GM21381 (cell line): ENCODE measurements around the gene CDH6.

Experiments
- ATAC-seq: cut with Tn5 transposase; IDR thresholded peaks from one replicate; pipeline ENCODE4 v1.9.1; 2021; ENCODE audit warnings: mild to moderate bottlenecking, moderate library complexity; ENCODE audit not compliant: unreplicated experiment

CDH6 gene

GRCh38 chr5:31196309-31196708 lies 2.8 kb downstream of the CDH6 start:
- ATAC-seq, result no peak

- ATAC-seq, result no peak
These were observed 3.7 kb downstream of the CDH6 start for GRCh38 chr5:31197183-31197582.

GRCh38 chr5:31204958-31205357 lies 11.5 kb downstream of the CDH6 start:
- ATAC-seq, result no peak

DNA sequence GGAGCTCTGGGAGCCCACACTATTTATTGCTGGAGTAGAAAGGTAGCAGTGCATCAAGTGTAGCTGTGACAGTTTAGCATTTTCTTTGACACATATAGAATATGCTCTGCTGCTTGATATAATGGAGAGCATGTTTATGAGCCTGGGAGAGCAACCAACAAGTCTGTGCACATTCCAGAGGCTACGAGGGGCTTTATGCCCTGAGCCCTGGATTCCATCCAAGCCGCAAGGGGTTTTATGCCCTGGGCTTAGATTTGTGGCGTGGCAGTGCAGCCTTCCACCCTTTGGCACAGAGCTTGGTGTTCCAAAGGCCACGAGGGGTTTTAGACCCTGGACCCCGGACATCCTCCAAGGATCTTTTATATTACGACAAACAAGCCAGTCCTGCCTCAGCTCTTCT lies 14.6 kb downstream of the CDH6 start:
- ATAC-seq, result no peak

DNA sequence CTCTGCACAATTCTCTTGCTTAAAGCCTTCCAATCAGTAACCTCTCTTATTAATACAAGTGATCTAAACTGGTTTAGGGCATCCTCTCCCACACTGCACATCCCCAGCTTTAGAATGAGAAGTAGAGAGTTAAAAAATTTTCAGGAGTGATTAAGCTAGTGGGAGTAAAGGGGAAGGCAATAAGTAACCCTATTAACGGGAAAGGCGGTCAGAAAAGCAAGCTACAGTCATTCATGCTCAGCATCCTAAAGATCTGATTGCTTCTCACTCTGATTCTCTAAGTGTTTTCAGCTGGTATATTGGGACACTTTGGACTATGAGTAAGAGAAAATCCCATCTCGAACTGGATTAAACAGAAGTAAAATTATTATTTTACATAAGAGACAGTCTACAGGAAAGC lies 15.8 kb downstream of the CDH6 start:
- ATAC-seq, result no peak

- no peak for ATAC-seq
These were observed 17.6 kb downstream of the CDH6 start for GRCh38 chr5:31211098-31211497.

GRCh38 chr5:31213257-31213656 lies 19.8 kb downstream of the CDH6 start:
- ATAC-seq, result no peak

DNA sequence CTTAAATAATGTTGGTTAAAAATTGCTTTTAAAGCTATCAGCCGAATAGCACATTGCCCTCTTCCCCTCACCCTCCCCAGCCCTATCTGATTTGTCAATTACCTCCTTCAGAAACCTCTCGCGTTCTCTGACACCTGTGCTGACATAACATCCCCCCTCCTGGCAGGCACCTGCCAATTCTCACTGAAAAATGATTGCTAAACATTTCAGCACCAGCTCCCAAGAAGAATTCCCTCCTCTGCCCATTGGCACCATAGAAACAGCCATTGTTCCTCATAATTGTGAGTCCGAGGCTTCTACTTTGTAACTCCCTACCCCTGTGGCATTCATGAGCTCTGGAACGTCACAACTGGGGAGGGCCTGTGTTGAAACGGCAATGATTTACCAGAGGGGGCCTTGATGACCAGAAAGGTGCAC lies 20.2 kb downstream of the CDH6 start:
- no peak for ATAC-seq

DNA sequence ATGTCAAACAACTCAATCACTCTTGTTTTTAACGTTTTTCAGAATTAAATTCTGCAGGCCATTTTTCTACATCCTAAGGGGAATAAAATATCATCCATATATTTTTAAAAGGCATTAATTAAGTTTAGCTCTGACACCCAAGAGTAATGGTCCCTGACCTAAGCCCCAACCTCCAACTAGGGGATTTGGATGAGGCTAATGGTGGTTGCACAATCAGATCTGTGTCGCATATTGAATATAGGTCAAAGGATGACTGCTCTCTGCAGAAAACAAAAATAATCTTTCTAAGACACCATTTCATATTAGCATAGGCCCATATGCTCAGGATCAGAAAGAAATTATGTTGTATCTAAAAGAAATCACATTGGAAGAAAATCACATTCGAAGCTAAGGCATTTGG lies 20.7 kb downstream of the CDH6 start:
- ATAC-seq, result no peak

- ATAC-seq, result no peak
These were observed 21.8 kb downstream of the CDH6 start for GRCh38 chr5:31215236-31215635.

DNA sequence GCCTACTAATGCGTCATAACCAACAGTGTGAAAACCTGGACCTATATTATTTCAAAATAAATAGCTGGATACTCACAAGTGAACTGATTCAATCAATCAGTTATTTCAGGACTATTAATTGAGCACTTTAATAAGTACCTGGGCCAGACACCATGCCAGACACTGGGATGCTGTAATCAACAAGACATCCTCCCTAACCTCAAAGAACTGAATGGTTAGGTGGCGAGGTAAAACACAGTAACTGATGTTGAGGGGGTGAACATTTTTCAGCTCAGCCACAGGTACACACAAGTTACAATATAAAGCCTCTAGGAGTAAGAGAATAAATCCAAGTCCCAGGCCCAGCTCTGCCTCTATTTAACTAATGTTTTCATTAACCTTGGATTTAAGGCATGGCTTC lies 24.0 kb downstream of the CDH6 start:
- no peak for ATAC-seq

GRCh38 chr5:31218978-31219377 lies 25.5 kb downstream of the CDH6 start:
- ATAC-seq, result no peak

DNA sequence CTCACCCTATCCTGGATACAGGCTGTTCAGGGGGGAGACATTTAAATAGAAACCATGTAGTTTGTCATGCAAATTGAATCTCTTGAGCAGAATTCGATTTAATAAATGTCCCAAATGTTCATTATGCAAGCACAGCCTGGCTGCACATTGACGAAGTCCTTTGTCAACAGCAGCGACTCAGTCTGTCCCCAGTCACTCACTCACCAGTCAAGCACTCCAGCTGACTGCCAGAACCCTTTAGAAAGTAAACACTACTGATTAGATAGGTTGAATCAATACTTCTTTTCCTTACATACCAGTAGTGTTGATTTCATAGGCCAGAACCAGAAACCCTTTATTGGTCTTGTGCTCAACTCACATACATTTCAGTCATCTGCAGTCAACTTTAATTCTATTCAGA lies 27.5 kb downstream of the CDH6 start:
- ATAC-seq, result no peak

- no peak for ATAC-seq
These were observed 31.6 kb downstream of the CDH6 start for GRCh38 chr5:31225118-31225517.

DNA sequence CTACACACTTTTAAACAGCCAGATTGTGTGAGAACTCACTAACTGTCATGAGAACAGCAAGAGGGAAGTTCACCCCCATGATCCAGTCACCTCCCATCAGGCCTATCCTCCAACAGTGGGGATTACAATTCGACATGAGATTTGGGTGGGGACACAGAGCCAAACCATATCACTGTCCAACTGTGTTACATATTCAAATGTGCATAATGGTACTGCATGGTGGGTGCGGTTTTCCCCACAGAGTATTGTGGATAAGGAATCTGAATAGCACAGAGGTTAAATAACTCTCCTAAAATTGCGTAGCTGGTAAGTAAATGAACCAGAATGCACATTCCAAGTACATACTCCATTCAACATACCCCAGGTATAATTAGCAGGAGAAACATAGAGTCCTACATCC lies 32.1 kb downstream of the CDH6 start:
- ATAC-seq, result no peak

DNA sequence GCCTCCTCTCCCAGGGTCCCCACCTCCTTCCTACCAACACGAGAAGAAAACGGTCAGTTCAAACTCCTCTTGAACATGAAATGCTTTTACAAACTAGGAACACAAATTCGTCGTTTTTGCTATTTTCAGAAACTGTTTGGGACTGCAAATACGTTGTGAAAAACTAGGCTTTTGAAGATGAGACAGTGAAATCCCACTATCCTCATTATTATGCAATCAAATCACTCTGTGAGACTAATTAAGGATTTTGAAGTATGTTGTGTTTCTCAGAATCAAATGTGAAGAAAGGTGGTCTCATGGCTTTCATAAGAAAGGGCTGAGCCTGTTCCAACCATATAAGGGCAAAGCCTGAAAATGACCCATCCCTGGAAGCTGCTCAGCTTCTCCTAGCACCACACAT lies 33.2 kb downstream of the CDH6 start:
- ATAC-seq, result no peak

GRCh38 chr5:31229266-31229665 lies 35.8 kb downstream of the CDH6 start:
- no peak for ATAC-seq

GRCh38 chr5:31231177-31231838 lies 37.8 kb downstream of the CDH6 start:
- ATAC-seq, result no peak

DNA sequence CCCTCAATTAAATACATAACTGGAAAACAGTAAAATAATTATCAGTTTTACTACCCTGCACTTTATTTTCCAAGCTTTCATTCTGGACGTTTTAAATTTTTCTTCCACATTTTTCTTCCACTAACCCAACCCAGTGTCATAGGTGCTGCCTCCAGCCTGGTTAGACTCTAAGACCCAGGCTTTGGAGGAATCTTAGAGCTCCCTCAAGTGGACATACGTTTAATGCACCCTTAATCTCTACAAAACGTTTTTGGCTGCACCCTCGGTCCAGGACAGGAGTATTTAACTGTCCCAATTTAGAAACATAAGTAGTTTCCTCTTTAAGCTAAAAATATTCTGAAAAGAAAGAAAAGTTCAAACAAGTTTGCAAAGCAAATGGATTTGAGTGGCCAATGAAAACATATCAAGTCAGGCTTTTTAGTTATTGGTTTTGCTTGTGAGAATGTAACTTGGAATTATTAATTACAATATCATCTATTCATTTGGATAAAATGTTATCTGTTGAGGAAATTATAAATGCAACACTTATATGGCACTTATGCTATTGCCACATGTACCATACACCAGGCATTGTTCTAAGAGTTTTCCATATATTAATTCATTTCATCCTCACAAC lies 38.9 kb downstream of the CDH6 start:
- ATAC-seq, result peak; percentile 82

DNA sequence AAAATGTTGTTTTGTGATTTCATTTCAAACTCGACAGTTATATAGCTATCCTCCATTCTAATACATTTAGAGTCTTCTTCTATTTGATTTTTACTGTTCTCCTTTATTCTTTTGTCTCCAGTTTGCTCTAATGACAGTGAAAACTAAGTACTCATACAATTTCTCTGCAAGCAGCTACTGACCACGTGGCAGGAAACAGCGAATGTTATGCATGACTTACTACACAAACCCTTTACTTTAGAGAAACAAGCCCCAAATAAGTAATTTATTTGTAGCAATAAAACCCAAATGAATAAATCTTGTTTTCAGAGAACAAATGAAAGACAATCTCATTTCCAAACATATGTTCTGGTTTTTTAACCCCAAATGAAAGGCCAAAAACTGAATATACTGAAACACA lies 41.9 kb downstream of the CDH6 start:
- ATAC-seq, result no peak

DNA sequence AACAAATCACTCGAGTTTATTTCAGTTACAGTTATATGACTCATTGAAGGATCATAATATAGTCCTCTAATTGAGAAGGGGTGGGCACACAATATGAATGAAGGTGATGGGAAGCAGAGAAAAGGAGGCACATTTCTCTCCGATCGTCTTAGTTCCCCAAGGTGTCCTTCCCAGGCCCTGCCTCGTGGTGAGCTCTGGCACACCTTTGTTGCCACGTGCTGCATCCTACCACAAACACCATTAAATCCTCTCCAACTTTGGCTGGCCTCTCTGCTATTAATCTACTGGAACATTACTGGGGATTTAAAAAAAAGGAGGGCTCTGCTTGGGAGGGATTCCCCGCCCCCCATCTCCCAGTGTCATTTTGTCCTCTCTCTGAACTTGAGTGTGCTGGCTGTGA lies 42.9 kb downstream of the CDH6 start:
- no peak for ATAC-seq

GRCh38 chr5:31237174-31237573 lies 43.7 kb downstream of the CDH6 start:
- no peak for ATAC-seq

GRCh38 chr5:31238497-31238896 lies 45.0 kb downstream of the CDH6 start:
- no peak for ATAC-seq
